H54 (cell line): ENCODE results near the gene RNF5.
"Not testable (repeated sequence)": the region's sequence is repeated elsewhere in the genome, so short reads cannot be mapped to it uniquely, and the experiment has no call there.

ENCODE experiments used
- DNase-seq: peaks from one replicate; pipeline ENCODE4 v3.0.0; 2011; ENCODE audit warnings: low spot score, mixed read lengths; ENCODE audit not compliant: insufficient read length
- FAIRE-seq: peaks from 3 replicates; lab custom pipeline; 2011; peaks lifted over from hg19 to GRCh38; lab: Jason Lieb, UNC
- POLR2A ChIP-seq: IDR thresholded peaks from 2 replicates; pipeline ENCODE4 v1.6.1; 2011; ENCODE audit warnings: low read depth, mild to moderate bottlenecking, low read length

RNF5 gene, protein sequence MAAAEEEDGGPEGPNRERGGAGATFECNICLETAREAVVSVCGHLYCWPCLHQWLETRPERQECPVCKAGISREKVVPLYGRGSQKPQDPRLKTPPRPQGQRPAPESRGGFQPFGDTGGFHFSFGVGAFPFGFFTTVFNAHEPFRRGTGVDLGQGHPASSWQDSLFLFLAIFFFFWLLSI

DNA sequence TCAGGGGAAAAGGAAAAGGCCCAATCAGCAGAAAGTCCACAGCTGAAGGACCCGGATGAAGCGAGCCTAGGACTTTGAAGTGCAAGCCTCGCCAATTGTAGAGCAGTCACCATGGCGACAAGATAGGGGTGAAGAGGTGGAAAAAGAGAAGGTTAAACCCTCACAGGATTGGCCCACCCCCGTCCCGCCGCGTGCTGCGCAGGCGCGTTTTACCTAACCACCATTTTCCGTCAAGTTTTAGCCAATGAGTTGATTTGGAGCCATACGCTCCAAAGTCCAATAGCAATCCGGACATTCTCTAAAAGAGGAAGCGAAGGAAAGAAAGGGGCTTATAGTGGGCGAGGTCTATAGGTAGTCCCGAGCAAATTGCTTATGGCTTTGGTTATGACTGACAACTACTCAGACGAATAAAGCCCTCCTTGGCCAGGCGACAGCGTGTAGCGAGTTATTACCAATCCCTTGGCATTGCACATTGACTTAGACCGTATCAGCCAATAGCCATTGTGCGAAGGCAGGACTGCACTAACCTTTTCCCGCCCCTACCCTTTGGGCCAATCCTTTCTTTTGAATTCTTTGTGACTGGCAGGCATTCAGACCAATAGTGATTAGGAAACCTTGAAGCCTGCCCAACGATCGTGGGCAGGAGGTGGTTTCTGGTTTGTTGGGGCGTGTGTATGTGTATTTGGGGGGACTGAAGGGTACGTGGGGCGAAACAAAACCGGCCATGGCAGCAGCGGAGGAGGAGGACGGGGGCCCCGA, at the start of gene RNF5:
RNF5 (plus strand) TSS at position 618 of the 759 bp plus-strand sequence; CDS start at position 725, 107 bp downstream.
- FAIRE-seq (peak; percentile 88), DNase-seq (peak; percentile 92)
- no peak; the same call in 1 of the 2 replicates for TF ChIP-seq POLR2A

DNA sequence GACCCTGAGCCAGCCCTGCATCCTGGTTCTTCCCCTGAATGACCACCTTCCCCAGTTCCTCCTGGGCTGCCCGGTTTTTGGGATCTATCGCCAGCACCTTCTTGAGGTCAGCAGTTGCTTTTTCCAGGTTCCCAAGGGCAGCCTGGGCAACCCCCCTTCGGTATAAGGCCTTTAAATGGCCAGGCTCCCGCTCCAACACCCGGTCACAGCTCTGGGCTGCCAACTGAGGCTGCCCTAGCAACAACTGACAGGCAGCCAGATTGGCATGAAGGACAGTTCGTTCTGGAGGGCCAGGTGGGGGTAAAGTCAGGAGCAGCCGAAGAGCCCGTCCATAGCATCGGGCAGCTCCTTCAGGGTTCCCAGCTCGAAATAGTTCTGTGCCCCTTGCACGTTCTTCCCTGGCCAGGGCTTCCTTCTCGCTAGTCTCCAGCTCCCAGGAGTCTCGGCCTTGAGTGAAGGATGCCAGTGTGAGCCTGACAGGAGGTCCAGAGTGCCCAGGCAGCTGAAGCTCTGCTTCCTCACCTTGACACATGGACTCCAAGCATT, 49.4 kb upstream of the RNF5 start:
- DNase-seq, result no peak
- no peak for FAIRE-seq

DNA sequence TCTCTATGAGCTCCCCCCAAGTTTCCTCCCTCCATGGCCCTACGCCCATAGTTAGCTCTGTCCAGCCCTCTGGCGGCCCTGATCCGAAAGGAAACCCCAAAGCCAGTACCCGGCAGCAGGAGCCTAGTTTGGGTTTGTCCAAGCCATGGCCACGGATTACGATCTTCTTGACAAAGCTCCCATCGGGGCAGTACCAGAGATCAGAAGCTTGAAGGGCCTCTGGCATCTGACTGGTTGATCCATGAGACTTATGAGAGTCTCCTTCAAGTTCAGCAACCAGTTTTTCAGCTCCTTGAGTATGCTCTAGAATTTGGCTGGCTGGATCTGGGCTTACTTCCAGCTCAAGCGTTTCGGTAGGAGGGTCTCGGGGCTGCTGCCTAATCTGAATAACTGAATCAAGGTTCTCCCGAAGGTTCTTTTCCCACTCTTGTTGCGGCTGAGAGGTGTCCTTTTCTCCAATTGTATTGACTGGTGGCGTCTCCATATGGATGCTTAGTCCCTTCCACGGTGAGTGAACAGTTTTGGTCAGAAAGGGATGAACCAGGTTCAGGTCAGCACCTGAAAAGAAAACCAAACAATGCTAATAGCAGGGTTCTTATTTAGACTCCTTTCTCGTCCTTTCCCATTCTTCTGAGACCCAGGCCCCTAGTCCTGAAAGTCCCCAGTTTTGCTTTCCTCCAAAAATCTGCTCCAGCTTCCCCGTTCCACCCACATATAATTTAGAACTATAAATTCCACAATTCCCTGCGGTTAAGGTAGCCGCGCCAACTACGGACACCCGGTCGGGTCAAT, 48.7 kb upstream of the RNF5 start:
- TF ChIP-seq POLR2A, result no peak
- DNase-seq (no peak), FAIRE-seq (no peak)

More for the DNA sequence above, 49.4 kb upstream of the RNF5 start:
- no peak for TF ChIP-seq POLR2A

GRCh38 chr6:32131439-32131948, 46.7 kb upstream of the RNF5 start:
- no peak for FAIRE-seq
- DNase-seq, result no peak
- TF ChIP-seq POLR2A, result no peak

DNA sequence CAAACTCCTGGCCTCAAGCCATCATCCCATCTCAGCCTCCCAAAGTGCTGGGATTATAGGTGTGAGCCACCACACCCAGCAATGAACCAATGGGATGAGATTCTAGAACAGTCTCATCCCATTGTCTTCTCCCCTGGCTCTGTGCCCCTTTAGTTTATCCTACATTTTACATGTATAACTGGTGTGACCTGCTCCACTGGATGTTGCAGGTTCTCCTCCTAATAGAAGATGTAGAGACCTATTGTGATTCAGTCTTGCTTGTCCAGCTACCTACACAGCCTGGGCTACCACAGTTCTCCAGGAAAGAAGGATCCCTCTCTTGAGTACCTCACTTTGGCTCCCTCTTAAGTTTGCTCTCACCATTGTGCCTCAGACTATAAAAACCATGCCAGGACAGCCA, 46.1 kb upstream of the RNF5 start:
- DNase-seq (no peak), FAIRE-seq (no peak)
- TF ChIP-seq POLR2A, result no peak

DNA sequence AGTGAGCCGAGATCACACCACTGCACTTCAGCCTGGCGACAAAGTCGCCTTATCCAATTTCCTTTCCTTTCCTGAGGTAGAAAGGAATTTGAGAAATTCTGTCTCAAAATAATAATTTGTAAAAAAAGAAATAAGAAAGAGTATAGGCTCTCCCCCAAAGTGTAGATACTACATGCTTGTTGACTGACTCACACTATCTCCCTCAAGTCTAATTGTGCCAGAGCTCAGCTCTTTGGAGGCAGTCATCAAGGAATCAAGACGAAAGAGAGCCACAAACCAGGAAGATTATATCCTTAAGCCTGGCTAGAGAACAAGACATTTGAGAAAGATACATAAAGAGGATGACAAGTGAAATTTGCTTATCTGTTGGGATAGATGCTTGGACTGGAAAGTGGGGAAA, 44.4 kb upstream of the RNF5 start:
- FAIRE-seq, result no peak
- TF ChIP-seq POLR2A, result no peak
- DNase-seq, result no peak

DNA sequence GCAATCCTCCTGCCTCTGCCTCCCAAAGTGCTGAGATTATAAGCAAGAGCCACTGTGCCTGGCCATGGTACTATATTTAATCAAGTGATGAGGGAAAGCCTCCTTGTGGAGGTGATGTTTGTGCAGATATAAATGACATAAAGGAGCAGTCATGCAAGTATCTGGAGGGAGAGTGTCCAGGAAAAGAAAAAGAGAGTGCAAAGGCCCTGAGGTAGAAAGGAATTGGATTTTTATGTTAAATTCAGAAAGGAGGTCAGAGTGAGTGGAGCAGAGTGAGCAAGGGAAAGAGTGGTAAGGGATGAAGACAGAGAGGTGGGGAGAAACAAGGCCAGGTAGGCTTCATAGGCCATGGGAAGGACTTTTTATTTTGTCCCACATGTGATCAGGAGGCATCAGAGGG, 40.8 kb upstream of the RNF5 start:
- no peak for DNase-seq
- no peak for FAIRE-seq
- TF ChIP-seq POLR2A, result no peak

DNA sequence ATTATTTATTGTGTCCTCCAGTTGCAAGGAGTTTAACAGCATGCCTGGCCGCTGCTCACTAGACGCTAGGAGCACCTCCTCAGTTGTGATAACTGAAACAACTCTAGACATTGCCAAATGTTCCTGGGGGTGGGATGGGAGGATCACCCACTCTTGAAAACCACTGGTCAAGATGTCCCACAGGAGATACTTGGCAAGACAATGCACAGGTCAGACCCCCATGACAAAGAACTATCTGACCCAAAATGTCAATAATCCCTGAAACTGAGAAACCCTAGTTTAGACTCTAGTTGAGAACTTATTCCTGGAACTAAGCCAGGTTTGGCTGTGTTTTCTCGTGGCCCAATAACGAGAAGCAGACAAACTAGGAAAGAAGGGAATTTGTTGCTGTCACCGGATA, 38.6 kb upstream of the RNF5 start:
- no peak for TF ChIP-seq POLR2A
- DNase-seq (no peak), FAIRE-seq (no peak)

- FAIRE-seq (no peak), DNase-seq (no peak)
- TF ChIP-seq POLR2A, result no peak
These were observed 37.7 kb upstream of the RNF5 start for GRCh38 chr6:32140420-32141046.

DNA sequence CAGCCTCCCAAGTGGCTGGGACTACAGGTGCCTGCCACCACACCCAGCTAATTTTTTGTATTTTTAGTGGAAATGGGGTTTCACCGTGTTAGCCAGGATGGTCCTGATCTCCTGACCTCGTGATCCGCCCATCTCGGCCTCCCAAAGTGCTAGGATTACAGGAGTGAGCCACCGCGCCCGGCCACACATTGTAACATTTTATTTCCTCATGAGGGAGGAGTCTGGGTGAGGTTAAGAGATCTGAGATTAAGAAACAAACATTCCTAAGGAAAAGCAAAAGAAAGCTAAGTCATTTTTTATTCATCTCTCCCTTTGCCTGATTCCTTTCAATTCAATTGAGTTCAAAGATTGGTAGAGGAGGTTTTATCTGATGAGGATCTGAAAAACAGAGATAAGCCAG, 34.0 kb upstream of the RNF5 start:
- not testable (repeated sequence) for FAIRE-seq, DNase-seq

DNA sequence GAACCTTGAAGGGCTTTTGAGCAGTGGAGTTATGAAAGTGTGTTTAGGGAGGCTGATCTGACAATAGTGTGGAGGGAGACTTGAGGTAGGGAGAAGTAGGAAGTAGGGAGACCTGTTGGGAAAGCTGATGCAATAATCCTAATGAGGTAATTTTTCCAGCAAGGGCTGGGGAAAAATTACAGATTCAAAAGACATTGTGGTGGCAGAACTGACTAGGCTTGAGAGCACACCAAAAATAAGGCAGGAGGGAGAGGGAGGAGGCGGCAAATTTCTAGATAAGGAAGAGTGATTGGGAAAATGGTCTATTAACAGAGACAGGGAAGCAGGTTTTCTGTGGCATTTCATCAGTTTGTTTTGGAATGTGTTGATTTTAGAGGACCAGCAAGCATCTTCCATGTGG, 31.9 kb upstream of the RNF5 start:
- TF ChIP-seq POLR2A, result no peak
- DNase-seq (no peak), FAIRE-seq (no peak)

- no peak for FAIRE-seq
- no peak for TF ChIP-seq POLR2A
- no peak for DNase-seq
These were observed 31.5 kb upstream of the RNF5 start for GRCh38 chr6:32146687-32147086.

DNA sequence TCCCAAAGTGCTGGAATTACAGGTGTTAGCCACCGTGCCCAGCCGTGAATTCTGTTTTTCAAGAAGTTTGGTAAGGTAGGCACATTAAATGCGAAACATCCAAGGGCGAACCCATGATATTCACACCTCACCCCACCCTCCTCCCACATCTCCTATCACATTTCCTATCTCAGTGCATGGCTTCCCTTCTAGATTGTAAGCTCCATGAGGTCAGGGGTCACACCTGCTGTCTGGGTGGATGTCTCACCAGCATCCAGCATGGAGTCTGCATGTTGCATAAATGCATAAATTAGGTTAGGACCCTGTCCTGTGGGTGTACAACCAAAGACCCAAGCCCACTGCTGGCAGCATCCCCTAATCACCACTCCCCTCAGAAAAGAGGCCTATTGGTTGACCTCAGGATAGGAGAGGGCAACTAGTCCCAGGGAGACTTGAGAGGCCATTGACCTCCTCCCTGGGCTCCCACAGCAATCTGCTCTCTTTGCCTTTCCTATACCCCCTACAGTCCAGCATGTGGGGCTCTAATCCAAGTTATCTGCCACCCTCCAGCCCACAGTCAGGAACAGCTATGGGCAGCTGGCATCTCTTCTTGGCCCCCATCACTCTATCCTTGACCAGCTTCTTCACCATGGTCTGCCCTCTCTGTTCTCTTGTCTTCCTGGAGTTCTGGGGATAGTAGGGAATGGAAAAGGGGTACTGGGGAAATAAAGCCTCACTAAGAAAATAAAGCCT, 30.6 kb upstream of the RNF5 start:
- FAIRE-seq (no peak), DNase-seq (no peak)
- no peak for TF ChIP-seq POLR2A
